ENCODE measurements around the gene MAST4.

MAST4 gene

GRCh38 chr5:67176936-67177335, 580.7 kb downstream of the MAST4 start:
- no peak for DNase-seq

GRCh38 chr5:67178085-67178484, 581.9 kb downstream of the MAST4 start:
- no peak for DNase-seq

GRCh38 chr5:67178966-67179365, 582.8 kb downstream of the MAST4 start:
- no peak for DNase-seq

- DNase-seq: no peak
Observed at GRCh38 chr5:67179697-67180361, 583.6 kb downstream of the MAST4 start.

GRCh38 chr5:67181648-67182221, 585.5 kb downstream of the MAST4 start:
- DNase-seq: no peak

DNA sequence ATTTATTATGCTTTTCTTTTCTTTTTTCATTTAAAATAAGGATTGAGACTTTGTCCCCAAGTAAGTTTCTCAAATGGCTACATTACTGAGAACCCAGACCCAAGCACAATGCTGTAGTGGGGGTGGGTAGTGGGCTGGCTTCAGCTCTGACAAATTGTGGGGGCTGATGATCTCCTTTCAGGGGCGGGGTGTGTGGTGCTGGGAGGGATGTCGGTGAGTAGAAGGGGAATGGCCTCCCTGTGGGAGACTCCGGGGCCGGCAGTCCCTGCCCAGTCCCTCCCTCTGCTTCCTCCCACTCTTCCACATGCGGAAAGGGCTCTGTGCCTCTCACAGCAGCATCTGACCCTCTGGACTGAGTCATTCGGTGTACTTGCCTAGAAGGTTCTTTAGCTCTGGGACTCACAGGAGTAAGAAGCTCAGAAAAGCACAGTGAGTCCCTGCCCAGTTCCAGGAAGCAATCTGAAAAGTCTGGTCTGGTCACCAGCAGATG, 586.2 kb downstream of the MAST4 start:
- no peak for DNase-seq

DNA sequence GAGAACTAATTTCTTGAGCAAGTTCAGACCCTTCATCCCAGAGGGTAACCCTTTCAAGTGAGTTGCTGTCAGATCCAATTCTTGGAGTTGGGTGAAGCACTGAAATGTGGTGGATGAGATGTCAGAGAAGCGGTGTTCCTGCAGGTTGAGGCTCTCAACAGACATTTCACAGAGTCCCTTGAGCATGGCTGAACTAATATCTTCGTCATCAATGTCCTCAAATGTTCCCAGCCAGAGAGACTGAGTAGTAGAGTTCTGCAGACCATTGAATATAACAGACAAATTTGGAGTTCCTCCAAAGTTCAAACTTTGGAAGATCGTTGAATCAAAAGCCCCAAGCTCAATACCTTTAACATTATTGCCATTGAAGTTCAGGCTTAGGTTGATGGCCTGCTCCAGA, 587.7 kb downstream of the MAST4 start:
- DNase-seq: no peak

- DNase-seq: no peak
Observed at GRCh38 chr5:67187006-67187715, 591.0 kb downstream of the MAST4 start.

DNA sequence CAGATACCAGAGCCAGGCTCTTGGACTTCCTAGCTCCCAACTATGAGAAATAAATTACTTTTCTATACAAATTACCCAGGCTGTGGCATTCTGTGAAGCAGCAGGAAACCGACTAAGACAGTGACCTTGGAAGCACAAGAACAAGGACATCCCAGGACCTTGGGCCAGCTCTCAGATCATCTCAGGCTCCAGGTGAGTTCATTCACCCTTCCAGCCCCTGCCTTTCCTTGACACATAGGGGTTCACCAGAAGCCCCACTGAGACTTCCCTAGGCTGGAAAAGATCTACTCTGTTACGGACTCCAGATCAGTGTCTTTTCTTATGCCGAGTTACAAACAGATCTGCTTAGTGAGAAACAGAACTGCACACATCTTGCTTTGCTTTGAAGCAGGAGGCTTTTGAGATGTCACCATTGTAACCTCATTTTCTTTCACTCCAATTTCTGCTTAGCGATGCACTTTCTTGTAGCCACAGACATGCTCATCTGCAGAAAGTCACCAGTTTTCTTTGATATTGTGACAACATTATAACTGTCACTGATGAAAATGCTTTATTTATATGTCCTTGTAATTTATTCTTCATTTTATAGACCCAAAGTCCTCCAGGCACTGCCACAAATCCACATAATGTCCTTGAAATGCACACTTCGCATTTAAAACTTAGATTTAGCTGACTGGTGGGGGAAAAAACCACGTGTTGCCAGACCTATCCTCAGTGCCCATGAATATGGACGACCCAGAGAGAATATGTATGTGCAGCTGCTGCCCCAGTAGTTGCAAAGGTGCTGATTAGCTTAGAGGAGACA, 592.3 kb downstream of the MAST4 start:
- no peak for DNase-seq

DNA sequence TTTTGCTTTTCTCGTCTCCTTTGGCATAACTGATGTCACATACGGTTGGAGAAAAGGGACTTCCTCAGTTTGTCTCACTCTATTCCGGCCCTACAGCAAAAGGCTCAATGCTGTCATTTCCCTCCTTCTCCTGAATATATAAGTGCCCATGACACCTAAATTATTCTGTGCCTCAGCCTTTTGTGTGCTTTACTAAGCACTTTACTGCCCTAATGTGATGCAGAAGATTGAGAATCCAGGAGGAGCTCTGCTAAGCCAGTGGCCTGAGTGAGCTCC, 592.8 kb downstream of the MAST4 start:
- DNase-seq: no peak

- DNase-seq: no peak
Observed at GRCh38 chr5:67189931-67190330, 593.7 kb downstream of the MAST4 start.

DNA sequence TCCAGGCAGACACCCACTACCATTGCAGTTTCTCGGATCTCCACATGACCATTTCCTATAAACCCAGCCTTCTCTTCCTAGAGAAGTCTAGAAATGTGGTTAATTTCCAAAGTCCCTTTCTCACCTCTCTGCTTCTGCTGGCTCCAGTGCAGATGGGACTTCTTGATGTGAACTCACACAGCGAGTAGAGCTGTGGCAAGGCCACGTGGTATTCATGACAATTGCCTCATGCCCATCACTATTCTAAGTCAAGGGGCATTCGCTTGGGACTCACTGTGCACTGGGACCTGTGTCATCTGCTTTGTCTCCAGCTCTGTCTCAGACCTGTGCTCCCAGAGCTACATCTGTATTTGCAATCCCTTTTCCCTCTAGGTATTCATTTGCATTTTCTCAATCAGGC, 594.2 kb downstream of the MAST4 start:
- no peak for DNase-seq

DNA sequence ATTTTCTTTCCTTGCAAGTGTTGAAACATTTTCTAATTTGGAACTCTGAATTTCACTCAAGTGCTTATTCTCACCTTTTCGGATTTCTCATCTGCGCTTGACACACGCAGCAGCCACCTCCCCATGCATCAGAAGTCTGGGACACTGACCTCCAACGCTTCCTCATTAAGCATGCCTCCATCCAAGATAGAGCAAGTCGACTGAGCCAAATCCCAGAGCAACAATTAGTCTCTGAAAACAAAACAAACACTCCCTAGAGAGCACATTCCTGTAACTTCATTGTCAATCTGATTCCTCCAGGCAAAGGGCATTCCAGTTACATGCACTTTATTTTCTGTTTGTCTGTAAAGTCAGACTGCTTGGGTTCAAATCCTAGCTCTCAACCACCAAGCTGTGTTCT, 594.7 kb downstream of the MAST4 start:
- no peak for DNase-seq

DNA sequence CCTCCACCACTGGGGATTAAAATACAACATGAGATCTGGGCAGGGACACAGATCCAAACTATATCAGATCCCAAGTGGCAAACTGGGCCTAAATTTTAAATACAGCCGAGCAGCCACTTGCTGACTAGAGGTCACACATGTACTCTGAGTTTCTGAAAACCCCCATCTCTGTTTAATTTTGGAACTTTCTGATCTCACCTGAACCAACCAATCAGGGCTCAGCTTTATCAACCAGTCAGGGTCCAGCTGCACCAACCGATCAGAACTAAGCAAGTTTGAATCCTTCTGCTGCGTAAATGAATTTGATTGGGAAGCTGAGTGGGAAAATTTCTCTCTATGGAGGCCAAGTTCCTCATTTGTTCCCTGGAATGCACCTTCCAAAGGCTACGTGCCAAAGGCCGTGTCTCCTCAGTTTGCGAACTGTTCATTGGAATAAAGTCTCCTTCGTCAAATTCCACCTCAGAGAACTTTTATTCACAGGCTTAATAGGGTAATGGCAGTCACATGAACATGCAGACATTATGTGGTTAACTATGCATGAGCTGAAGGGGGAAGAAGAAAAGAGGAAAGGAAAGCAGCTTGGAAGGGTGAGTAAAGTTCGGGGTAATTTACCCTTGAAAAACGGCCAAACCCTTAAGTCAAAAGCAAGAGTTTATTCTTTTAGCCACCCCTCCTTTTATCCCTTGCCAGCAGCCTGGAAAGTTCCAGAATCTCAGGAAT, 596.7 kb downstream of the MAST4 start:
- DNase-seq: no peak

DNA sequence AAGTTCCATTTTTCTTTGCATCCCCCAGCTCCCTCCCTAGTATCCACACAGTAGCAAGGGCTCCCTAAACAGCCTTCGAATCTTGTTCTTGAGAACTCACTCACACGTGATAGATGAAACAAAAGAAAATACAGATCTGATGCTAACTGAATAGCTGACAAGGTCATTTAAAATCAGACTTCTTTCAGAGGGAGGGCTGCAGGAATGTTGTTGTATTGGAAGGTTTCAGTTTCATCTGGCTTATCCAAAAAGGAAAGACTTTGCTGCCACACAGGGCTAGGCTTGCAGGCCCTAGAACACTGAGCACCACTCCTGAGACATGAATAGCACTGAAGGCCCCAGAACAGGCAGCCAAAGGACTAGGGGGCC, 597.2 kb downstream of the MAST4 start:
- no peak for DNase-seq

GRCh38 chr5:67194166-67194565, 598.0 kb downstream of the MAST4 start:
- no peak for DNase-seq

DNA sequence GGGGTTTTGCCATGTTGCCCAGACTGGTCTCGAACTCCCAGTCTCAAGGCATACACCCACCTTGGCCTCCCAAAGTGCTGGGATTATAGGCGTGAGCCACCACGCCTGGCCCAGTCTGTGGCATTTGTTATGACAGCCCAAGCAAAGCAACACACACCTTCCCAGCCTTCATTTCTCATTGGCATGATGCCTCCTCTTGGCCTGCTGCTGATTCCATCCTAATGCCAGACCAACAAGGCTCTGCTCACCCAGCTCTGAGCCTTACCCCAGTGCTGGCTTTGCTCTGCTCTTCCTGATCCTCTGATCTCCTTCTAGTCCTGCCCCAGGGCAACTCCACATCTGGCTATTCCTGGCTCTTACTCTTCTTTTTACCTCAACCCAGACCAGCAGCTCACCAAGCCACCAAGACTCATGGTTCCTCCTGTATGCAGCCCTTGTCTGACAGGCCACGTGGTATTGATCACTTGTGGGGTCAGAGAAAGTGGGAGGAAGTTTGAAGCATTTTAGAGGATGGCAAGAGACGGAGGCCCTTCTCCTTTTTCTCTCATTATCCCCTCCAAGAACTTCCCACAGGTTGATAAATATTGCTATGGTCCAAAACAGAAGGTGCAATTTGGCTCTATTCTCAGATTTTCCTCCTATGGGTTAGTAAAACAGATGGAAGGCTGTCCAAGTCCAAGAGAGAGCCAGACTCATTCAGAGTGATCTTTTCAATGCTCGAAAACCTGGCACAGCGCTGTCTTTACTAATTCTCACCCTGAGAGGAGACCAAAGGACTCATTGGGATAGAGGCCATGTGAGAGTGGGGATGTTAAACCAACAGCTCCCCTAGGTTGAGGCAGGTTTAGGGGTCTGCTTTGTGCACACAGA, 599.4 kb downstream of the MAST4 start:
- no peak for DNase-seq

DNA sequence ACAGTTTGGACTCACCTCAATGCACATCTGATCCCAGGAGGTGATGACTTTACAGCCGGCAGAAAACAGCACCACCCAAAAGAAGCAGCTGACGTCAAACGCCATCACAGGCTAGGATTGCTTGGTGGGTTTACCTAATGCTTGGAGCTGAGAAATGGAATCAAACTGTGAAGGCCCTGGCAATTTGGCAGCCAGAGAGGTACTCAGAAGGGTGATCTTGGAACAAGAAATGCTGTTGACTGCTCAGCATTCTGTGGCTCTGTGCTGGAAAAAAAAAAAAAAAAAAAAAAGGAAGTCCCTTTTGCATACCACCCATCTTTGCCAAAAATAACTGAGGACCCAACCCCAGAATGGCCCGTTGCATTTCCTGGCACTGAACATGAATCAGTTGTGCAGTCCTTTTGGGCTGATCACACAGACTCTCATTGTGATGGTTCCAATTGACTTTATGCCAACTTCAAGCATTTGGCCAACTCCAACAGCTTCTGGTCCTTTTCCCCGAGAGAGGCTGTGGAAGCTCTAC, 600.4 kb downstream of the MAST4 start, which contains the start of gene CD180:
Gene CD180, minus strand, starts transcription at position 263 of the 523 bp plus-strand sequence. Its CDS starts 158 bp downstream, at position 105.
- DNase-seq: no peak

GRCh38 chr5:67197536-67197935, 601.3 kb downstream of the MAST4 start:
- DNase-seq: no peak

GRCh38 chr5:67198917-67199316, 602.7 kb downstream of the MAST4 start:
- no peak for DNase-seq

- no peak for DNase-seq
Observed at GRCh38 chr5:67199859-67200258, 603.7 kb downstream of the MAST4 start.
